Kidney (tissue), 14 donors: ENCODE results near the gene PSMC4. TPM values are rescaled to one million over a fixed set of nuclear protein-coding genes. Genes with fewer than 3 reads are reported as not detected.

Experiments used
- DNase-seq, 5 donors: peaks; one replicate each; pipeline ENCODE4 v3.0.0-alpha.2; 2013 to 2020
- FAIRE-seq: peaks from 2 replicates; lab custom pipeline; 2012; peaks lifted over from hg19 to GRCh38; lab: Jason Lieb, UNC
- H3K27ac ChIP-seq, 2 donors: one replicate each; pipeline ENCODE4 v1.7.0; 2013; ENCODE audit warnings: low read depth in 2 of 2, low read length in 2 of 2, inconsistent platforms in 1 of 2
- H3K27me3 ChIP-seq: one replicate; pipeline ENCODE4 v1.7.1; 2013; ENCODE audit warnings: low read length, inconsistent platforms; ENCODE audit not compliant: control insufficient read depth, insufficient read depth
- H3K36me3 ChIP-seq, 3 donors: one replicate each; pipeline versions ENCODE4 v1.7.0 to v1.7.1; 2013; ENCODE audit warnings: low read length in 3 of 3, control low read depth in 1 of 3, inconsistent platforms in 1 of 3; ENCODE audit not compliant: insufficient read depth in 3 of 3, control insufficient read depth in 2 of 3
- H3K4me1 ChIP-seq, 3 donors: one replicate each; pipeline versions ENCODE4 v1.7.0 to v1.7.1; 2013; ENCODE audit warnings: low read length in 3 of 3, inconsistent platforms in 1 of 3, low read depth in 1 of 3; ENCODE audit not compliant: control insufficient read depth in 2 of 3, insufficient read depth in 2 of 3
- H3K4me3 ChIP-seq, 3 donors: one replicate each; pipeline versions ENCODE4 v1.7.0 to v1.8.1; 2013; ENCODE audit warnings: low read length in 3 of 3, control low read depth in 1 of 3, inconsistent platforms in 1 of 3
- H3K9ac ChIP-seq, 3 donors: one replicate each; pipeline versions ENCODE4 v1.7.0 to v1.7.1; 2013; ENCODE audit warnings: low read length in 3 of 3, control low read depth in 1 of 3, inconsistent platforms in 1 of 3
- H3K9me3 ChIP-seq, 3 donors: one replicate each; pipeline versions ENCODE4 v1.7.0 to v1.7.1; 2013; ENCODE audit warnings: low read length in 3 of 3, control low read depth in 1 of 3, inconsistent platforms in 1 of 3; ENCODE audit not compliant: control insufficient read depth in 2 of 3, insufficient read depth in 1 of 3
- CTCF ChIP-seq: IDR thresholded peaks from 3 replicates; pipeline ENCODE4 v1.5.1; 2012; ENCODE audit warnings: mild to moderate bottlenecking, moderate library complexity, borderline replicate concordance; ENCODE audit not compliant: insufficient read depth; ENCODE audit errors: extremely low read depth
- intact Hi-C: fragments of 100-400 bp; cut with DNase I; formaldehyde crosslinking; loops from one replicate; pipeline ENCODE4 v1.11.1; 2022
- polyA plus RNA-seq: library from polyadenylated mRNA; stranded (reverse); fragments of 350-450 nt; fragmentation: Illumina TruSeq; extraction: RNeasy Lipid Tissue Mini Kit (QIAGEN cat#74804); gene quantifications from one replicate; pipeline ENCODE4 v1.2.3, GENCODE V29; 2014; ENCODE audit warnings: low read depth, low replicate concordance; ENCODE audit not compliant: insufficient read depth
- total RNA-seq: library from RNA; stranded (reverse); fragmentation: NEBNext Ultra II Directional; extraction: Animal tissue kit (Norgen Biotek cat#: 25700); gene quantifications from one replicate; pipeline ENCODE4 v1.2.1, GENCODE V29; 2021
- donor health status: control.
- donor health status: control.
- donor health status: control.
- donor health status: control.
- donor health status: control.
- donor health status: DM: yes; HTN: yes; CAD: no.
- donor health status: Normal renal cell carcinoma (clear cell type).

Gene PSMC4
- total and polyA plus RNA-seq, 2 donors from 2014 or later, result 84.7 to 113 TPM

- no peaks in the 10 kb centered on the region for H3K9me3 ChIP-seq
- intact Hi-C loops, result no loop called here
- H3K27ac ChIP-seq, result no peak overlapping the region
- DNase-seq (no peak), FAIRE-seq (no peak)
- TF ChIP-seq CTCF, result no peak
- no peaks in the 10 kb centered on the region for H3K27me3 ChIP-seq
- no peak overlapping the region for H3K9ac ChIP-seq
- no peaks in the 10 kb centered on the region for H3K36me3 ChIP-seq
- no peak overlapping the region for H3K4me3 ChIP-seq
- H3K4me1 ChIP-seq, result peaks cover 3 to 20% (median 7%) of the 10 kb centered on the region in 3 donors
Observed at GRCh38 chr19:39940221-39940833, 30.6 kb upstream of the PSMC4 start.

GRCh38 chr19:39941151-39941550 lies 29.8 kb upstream of the PSMC4 start:
- FAIRE-seq (no peak), DNase-seq (no peak)
- Histone ChIP-seq H3K36me3 (no peaks in the 10 kb centered on the region), H3K27ac (peak overlapping the region in 1 of 2 donors; percentile 42), H3K4me1 (peaks cover 3 to 20% (median 7%) of the 10 kb centered on the region in 3 donors), H3K4me3 (no peak overlapping the region), H3K9ac (no peak overlapping the region), H3K27me3 (no peaks in the 10 kb centered on the region), H3K9me3 (no peaks in the 10 kb centered on the region)
- no peak for TF ChIP-seq CTCF
- intact Hi-C loops, result no loop called here

DNA sequence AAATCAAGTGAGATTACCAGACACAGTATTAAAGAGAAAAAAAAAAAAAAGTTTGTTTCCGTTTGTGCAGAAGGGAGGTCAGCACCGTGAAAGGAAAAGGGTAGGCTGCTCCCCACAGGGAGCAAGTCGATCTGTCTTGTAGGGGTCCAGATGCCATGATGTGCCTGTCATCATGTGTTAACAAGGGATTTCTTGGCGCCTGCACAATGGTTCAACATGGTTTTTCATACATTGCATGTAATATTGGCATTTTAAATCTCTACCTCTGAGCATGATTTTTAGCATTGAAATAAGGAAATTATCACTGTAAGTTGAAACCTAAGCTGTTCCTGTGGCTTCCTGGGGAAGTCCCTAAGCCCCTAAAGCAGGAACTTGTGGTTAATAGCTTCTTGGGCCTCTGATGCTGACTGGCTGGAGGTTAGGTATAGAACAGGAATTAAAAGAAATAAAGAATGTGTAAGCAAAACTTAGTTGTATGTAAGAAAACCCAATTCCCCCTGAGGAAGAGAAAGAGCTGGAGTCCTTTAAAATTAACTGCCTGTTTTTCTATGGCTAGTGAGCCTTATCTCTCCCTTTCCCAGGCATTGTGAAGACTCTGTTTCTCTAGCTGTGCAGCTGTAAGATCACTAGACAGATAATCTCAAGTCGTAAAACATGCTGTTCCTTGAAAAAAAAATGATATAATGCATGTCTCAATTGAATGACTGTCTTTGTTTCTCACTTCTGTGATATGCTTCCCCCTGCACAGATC lies 29.2 kb upstream of the PSMC4 start:
- intact Hi-C loops, result no loop called here
- FAIRE-seq, result no peak
- no peak for TF ChIP-seq CTCF
- Histone ChIP-seq H3K9ac (no peak overlapping the region), H3K27me3 (no peaks in the 10 kb centered on the region), H3K4me3 (no peak overlapping the region), H3K9me3 (no peaks in the 10 kb centered on the region), H3K36me3 (no peaks in the 10 kb centered on the region), H3K4me1 (peaks cover 3 to 20% (median 7%) of the 10 kb centered on the region in 3 donors), H3K27ac (no peak overlapping the region)
- peak in 2 of 5 donors; percentile 51 to 54 for DNase-seq
